Smooth muscle cell (in vitro differentiated cells): ENCODE measurements around the gene BCL3. TPM values are rescaled to one million over a fixed set of nuclear protein-coding genes. Genes with fewer than 3 reads are reported as not detected.

Source experiments
- DNase-seq: peaks from one replicate; lab custom pipeline; 2025; ENCODE audit not compliant: unreplicated experiment; lab: John Stamatoyannopoulos, UW
- H2AFZ ChIP-seq: fragments of 200-600 bp; sonication (generic); 2 replicates; pipeline ENCODE4 v1.6.0; 2016; ENCODE audit warnings: antibody characterized with exemption, low read depth, mild to moderate bottlenecking
- H3F3A ChIP-seq: fragments of 200-600 bp; sonication (generic); 2 replicates; pipeline ENCODE4 v1.6.0; 2017; ENCODE audit warnings: antibody characterized with exemption, low read depth
- H3K27ac ChIP-seq: fragments of 200-600 bp; sonication (generic); 2 replicates; pipeline ENCODE4 v1.5.1; 2016; ENCODE audit warnings: low read depth, mild to moderate bottlenecking
- H3K27me3 ChIP-seq: fragments of 200-600 bp; sonication (generic); 2 replicates; pipeline ENCODE4 v1.6.1; 2016; ENCODE audit warnings: low read depth, mild to moderate bottlenecking
- H3K36me3 ChIP-seq: fragments of 200-600 bp; sonication (generic); 2 replicates; pipeline ENCODE4 v1.5.1; 2016; ENCODE audit warnings: low read depth
- H3K4me1 ChIP-seq: fragments of 200-600 bp; sonication (generic); 2 replicates; pipeline ENCODE4 v1.5.1; 2016; ENCODE audit warnings: low read depth
- H3K4me2 ChIP-seq: fragments of 200-600 bp; sonication (generic); 2 replicates; pipeline ENCODE4 v1.6.0; 2016; ENCODE audit warnings: mild to moderate bottlenecking
- H3K4me3 ChIP-seq: fragments of 200-600 bp; sonication (generic); 2 replicates; pipeline ENCODE4 v1.5.1; 2016; ENCODE audit warnings: mild to moderate bottlenecking
- H3K79me2 ChIP-seq: fragments of 200-600 bp; sonication (generic); 2 replicates; pipeline ENCODE4 v1.6.0; 2016; ENCODE audit warnings: low read depth, mild to moderate bottlenecking
- H3K9ac ChIP-seq: fragments of 200-600 bp; sonication (generic); 2 replicates; pipeline ENCODE4 v1.6.0; 2016; ENCODE audit warnings: low read depth
- H3K9me3 ChIP-seq: fragments of 200-600 bp; sonication (generic); replicated peaks from 2 replicates; pipeline ENCODE4 v1.5.1; 2016; ENCODE audit warnings: low read depth
- H4K20me1 ChIP-seq: fragments of 200-600 bp; sonication (generic); 2 replicates; pipeline ENCODE4 v1.6.0; 2016; ENCODE audit warnings: low read depth
- CTCF ChIP-seq: fragments of 200-600 bp; sonication (generic); IDR thresholded peaks from 2 replicates; pipeline ENCODE4 v1.5.1; 2017; ENCODE audit warnings: borderline replicate concordance, mild to moderate bottlenecking, antibody characterized with exemption; ENCODE audit not compliant: insufficient read depth, poor library complexity, severe bottlenecking
- WGBS: methylation state at CpG from one replicate; pipeline ENCODE4 v1.1.7; 2016; ENCODE audit warnings: low lambda C conversion rate; 5-methylcytosine and 5-hydroxymethylcytosine counted together
- polyA plus RNA-seq: library from polyadenylated mRNA; unstranded; fragments of >200 nt; fragmentation: Nextera tagmentation; extraction: Ambion mirVana; gene quantifications from 2 replicates; pipeline ENCODE4 v1.2.1, GENCODE V29; 2016
- total RNA-seq: library from RNA; depleted of rRNA; stranded (reverse); fragments of >200 nt; gene quantifications from 2 replicates; pipeline ENCODE4 v1.2.3, GENCODE V29; 2014

BCL3 gene
- total and polyA plus RNA-seq, 2 experiments from 2014 or later = 12.2 to 52.8 TPM

GRCh38 chr19:44729516-44730033 lies 18.9 kb upstream of the BCL3 start:
- H3F3A ChIP-seq = no peaks in the 10 kb centered on the region
- 95% methylated on average over 8 of the region's 8 CpGs for WGBS
- H3K4me3 ChIP-seq = no peak overlapping the region
- H3K27me3 ChIP-seq = no peaks in the 10 kb centered on the region
- no peak for TF ChIP-seq CTCF
- no peaks in the 10 kb centered on the region for H3K9me3 ChIP-seq
- DNase-seq = no peak
- no peaks in the 10 kb centered on the region for H3K36me3 ChIP-seq
- H4K20me1 ChIP-seq = no peaks in the 10 kb centered on the region
- no peak overlapping the region for H2AFZ ChIP-seq
- H3K9ac ChIP-seq = no peak overlapping the region
- no peak overlapping the region for H3K4me2 ChIP-seq
- no peaks in the 10 kb centered on the region for H3K79me2 ChIP-seq
- no peaks in the 10 kb centered on the region for H3K4me1 ChIP-seq
- H3K27ac ChIP-seq = no peak overlapping the region

GRCh38 chr19:44731081-44731480 lies 17.4 kb upstream of the BCL3 start:
- no peak overlapping the region for H2AFZ ChIP-seq
- no peak overlapping the region for H3K27ac ChIP-seq
- no peaks in the 10 kb centered on the region for H3K36me3 ChIP-seq

GRCh38 chr19:44731622-44732021 lies 16.9 kb upstream of the BCL3 start:
- no peaks in the 10 kb centered on the region for H3K79me2 ChIP-seq
- no peaks in the 10 kb centered on the region for H3K36me3 ChIP-seq
- DNase-seq = no peak
- H4K20me1 ChIP-seq = no peaks in the 10 kb centered on the region
- H3F3A ChIP-seq = no peaks in the 10 kb centered on the region
- no peaks in the 10 kb centered on the region for H3K4me1 ChIP-seq
- no peak overlapping the region for H3K4me3 ChIP-seq
- H2AFZ ChIP-seq = no peak overlapping the region
- H3K27me3 ChIP-seq = no peaks in the 10 kb centered on the region
- no peak overlapping the region for H3K9ac ChIP-seq
- no peak overlapping the region for H3K27ac ChIP-seq
- 66% methylated on average over 4 of the region's 5 CpGs for WGBS
- TF ChIP-seq CTCF = no peak
- H3K4me2 ChIP-seq = no peak overlapping the region
- H3K9me3 ChIP-seq = no peaks in the 10 kb centered on the region

More at GRCh38 chr19:44731081-44731480, 17.4 kb upstream of the BCL3 start:
- Histone ChIP-seq H3K9me3 (no peaks in the 10 kb centered on the region), H3K4me1 (no peaks in the 10 kb centered on the region), H4K20me1 (no peaks in the 10 kb centered on the region), H3K79me2 (no peaks in the 10 kb centered on the region), H3F3A (no peaks in the 10 kb centered on the region), H3K9ac (no peak overlapping the region), H3K4me3 (no peak overlapping the region), H3K27me3 (no peaks in the 10 kb centered on the region), H3K4me2 (no peak overlapping the region)
- DNase-seq = no peak
- 96% methylated on average over 5 of the region's 5 CpGs for WGBS
- no peak for TF ChIP-seq CTCF
